OCI-LY3 (cell line): ENCODE data around the gene ARHGEF4.

Source experiments
- EZH2phosphoT487 ChIP-seq: fragments of 200-600 bp; shearing (Covaris generic); IDR thresholded peaks from 2 replicates; pipeline ENCODE4 v1.6.1; 2018; ENCODE audit warnings: antibody characterized with exemption, mixed run types, low read depth
- TF ChIP-seq, protein P1 (sequence below): fragments of 200-600, 300-600 bp; sonication (generic); IDR thresholded peaks from 2 replicates; pipeline ENCODE4 v1.5.1; 2014; ENCODE audit warnings: antibody characterized with exemption, low read length, low read depth

DNA sequence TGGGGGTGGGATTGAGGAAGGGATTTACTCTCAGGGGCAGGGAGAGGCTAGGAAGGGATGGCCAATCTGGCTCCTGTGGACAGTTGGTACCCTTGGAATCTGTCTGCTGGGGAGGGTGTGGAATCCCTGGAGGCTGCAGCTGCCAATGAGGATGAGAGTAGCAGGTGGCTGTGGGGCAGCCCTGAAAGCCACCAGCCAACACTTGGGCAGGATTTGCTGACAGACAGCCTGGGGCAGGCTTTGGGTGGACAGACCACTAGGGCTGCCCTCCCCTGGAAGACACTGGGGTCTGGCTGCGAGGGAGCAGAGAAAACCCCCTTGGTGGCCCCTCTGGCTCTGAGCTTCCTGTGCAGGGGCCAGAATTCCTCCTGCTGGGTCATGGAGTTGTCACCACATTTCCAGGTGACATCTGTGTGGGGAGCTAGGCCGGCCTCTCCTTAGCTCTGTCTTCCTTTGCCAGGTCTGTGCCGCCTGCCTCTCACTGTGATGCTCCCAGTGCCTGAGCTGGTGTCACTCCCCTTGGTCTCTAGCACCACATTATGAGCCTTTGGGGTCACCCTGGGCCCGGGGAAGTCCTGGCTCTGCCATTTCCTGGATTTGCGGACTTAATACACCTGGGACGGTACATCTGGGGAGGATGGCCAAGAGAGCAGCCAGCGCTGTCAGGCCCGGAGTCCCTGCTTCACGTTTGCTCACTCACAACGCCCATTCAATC lies 13.4 kb upstream of the ARHGEF4 start:
- TF ChIP-seq, protein P1, sequence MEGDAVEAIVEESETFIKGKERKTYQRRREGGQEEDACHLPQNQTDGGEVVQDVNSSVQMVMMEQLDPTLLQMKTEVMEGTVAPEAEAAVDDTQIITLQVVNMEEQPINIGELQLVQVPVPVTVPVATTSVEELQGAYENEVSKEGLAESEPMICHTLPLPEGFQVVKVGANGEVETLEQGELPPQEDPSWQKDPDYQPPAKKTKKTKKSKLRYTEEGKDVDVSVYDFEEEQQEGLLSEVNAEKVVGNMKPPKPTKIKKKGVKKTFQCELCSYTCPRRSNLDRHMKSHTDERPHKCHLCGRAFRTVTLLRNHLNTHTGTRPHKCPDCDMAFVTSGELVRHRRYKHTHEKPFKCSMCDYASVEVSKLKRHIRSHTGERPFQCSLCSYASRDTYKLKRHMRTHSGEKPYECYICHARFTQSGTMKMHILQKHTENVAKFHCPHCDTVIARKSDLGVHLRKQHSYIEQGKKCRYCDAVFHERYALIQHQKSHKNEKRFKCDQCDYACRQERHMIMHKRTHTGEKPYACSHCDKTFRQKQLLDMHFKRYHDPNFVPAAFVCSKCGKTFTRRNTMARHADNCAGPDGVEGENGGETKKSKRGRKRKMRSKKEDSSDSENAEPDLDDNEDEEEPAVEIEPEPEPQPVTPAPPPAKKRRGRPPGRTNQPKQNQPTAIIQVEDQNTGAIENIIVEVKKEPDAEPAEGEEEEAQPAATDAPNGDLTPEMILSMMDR, result no peak
- TF ChIP-seq EZH2phosphoT487, result no peak
